H9 (cell line): Measurements from ENCODE around the gene MUC5AC. TPM values are rescaled to one million over a fixed set of nuclear protein-coding genes. Genes with fewer than 3 reads are reported as not detected.

ENCODE experiments used
- DNase-seq: peaks from one replicate; pipeline ENCODE4 v3.0.0-alpha.2; 2017
- H2AFZ ChIP-seq: one replicate; pipeline ENCODE4 v1.6.1; 2013; ENCODE audit warnings: mild to moderate bottlenecking, low read length, control low read depth, moderate library complexity
- H2AK5ac ChIP-seq: 2 replicates; pipeline ENCODE4 v1.6.1; 2013; ENCODE audit warnings: low read length, control low read depth, mixed read lengths; ENCODE audit not compliant: insufficient read length
- H2BK120ac ChIP-seq: one replicate; pipeline ENCODE4 v1.6.1; 2013; ENCODE audit warnings: low read depth, mild to moderate bottlenecking, low read length, control low read depth, inconsistent platforms; ENCODE audit not compliant: poor library complexity, severe bottlenecking
- H2BK12ac ChIP-seq: 2 replicates; pipeline ENCODE4 v1.6.1; 2013; ENCODE audit warnings: low read length, control low read depth, mixed read lengths, low read depth; ENCODE audit not compliant: insufficient read length
- H2BK15ac ChIP-seq: 2 replicates; pipeline ENCODE4 v1.6.1; 2013; ENCODE audit warnings: low read depth, low read length, control low read depth
- H2BK20ac ChIP-seq: one replicate; pipeline ENCODE4 v1.6.1; 2013; ENCODE audit warnings: low read depth, mild to moderate bottlenecking, low read length, control low read depth, inconsistent platforms; ENCODE audit not compliant: poor library complexity, severe bottlenecking
- H2BK5ac ChIP-seq: 2 replicates; pipeline ENCODE4 v1.6.1; 2013; ENCODE audit warnings: low read length, control low read depth, mixed read lengths; ENCODE audit not compliant: insufficient read length
- H3K14ac ChIP-seq: 2 replicates; pipeline ENCODE4 v1.6.1; 2013; ENCODE audit warnings: low read length, control low read depth; ENCODE audit not compliant: insufficient read depth
- H3K18ac ChIP-seq: 2 replicates; pipeline ENCODE4 v1.6.1; 2013; ENCODE audit warnings: low read depth, mild to moderate bottlenecking, mixed read lengths, low read length, control low read depth; ENCODE audit not compliant: insufficient read length
- H3K23ac ChIP-seq: 2 replicates; pipeline ENCODE4 v1.6.1; 2013; ENCODE audit warnings: low read length, control low read depth, mixed read lengths, low read depth; ENCODE audit not compliant: insufficient read length
- H3K23me2 ChIP-seq: 2 replicates; pipeline ENCODE4 v1.6.1; 2013; ENCODE audit warnings: low read depth, mild to moderate bottlenecking, mixed read lengths, low read length, control low read depth; ENCODE audit not compliant: insufficient read length, poor library complexity, severe bottlenecking
- H3K27ac ChIP-seq: 2 replicates; pipeline ENCODE4 v1.5.1; 2013; ENCODE audit warnings: low read length, control low read depth, mixed read lengths, low read depth; ENCODE audit not compliant: insufficient read length
- H3K27me3 ChIP-seq: 2 replicates; pipeline ENCODE4 v1.6.1; 2013; ENCODE audit warnings: low read length, control low read depth, inconsistent platforms; ENCODE audit not compliant: insufficient read depth
- H3K4ac ChIP-seq: 2 replicates; pipeline ENCODE4 v1.6.1; 2013; ENCODE audit warnings: low read depth, mild to moderate bottlenecking, control low read depth, inconsistent platforms, low read length, moderate library complexity
- H3K4me1 ChIP-seq: 2 replicates; pipeline ENCODE4 v1.6.1; 2013; ENCODE audit warnings: low read length, control low read depth, inconsistent platforms; ENCODE audit not compliant: insufficient read depth
- H3K4me2 ChIP-seq: 2 replicates; pipeline ENCODE4 v1.6.1; 2013; ENCODE audit warnings: low read length, control low read depth, mixed read lengths; ENCODE audit not compliant: insufficient read length, insufficient read depth
- H3K56ac ChIP-seq: 2 replicates; pipeline ENCODE4 v1.6.1; 2013; ENCODE audit warnings: low read depth, mild to moderate bottlenecking, mixed read lengths, low read length, control low read depth; ENCODE audit not compliant: insufficient read length
- H3K79me1 ChIP-seq: 2 replicates; pipeline ENCODE4 v1.6.1; 2013; ENCODE audit warnings: low read depth, mild to moderate bottlenecking, moderate library complexity, low read length, control low read depth, inconsistent platforms; ENCODE audit not compliant: insufficient read depth, poor library complexity, severe bottlenecking
- H3K79me2 ChIP-seq: 2 replicates; pipeline ENCODE4 v1.6.1; 2013; ENCODE audit warnings: low read length, control low read depth, inconsistent platforms; ENCODE audit not compliant: insufficient read depth
- H3K9ac ChIP-seq: 2 replicates; pipeline ENCODE4 v1.6.1; 2013; ENCODE audit warnings: low read length, control low read depth, mixed read lengths; ENCODE audit not compliant: insufficient read length; ENCODE audit errors: extremely low read depth
- H3K9me3 ChIP-seq: one replicate; pipeline ENCODE4 v1.6.1; 2013; ENCODE audit warnings: low read depth, low read length, inconsistent platforms; ENCODE audit not compliant: control insufficient read depth
- H3T11ph ChIP-seq: one replicate; pipeline ENCODE4 v1.6.1; 2013; ENCODE audit warnings: mild to moderate bottlenecking, low read length, control low read depth, inconsistent platforms
- H4K20me1 ChIP-seq: one replicate; pipeline ENCODE4 v1.6.1; 2013; ENCODE audit not compliant: control insufficient read depth, insufficient read length, insufficient read depth
- H4K5ac ChIP-seq: 2 replicates; pipeline ENCODE4 v1.6.1; 2013; ENCODE audit warnings: low read depth, mild to moderate bottlenecking, mixed read lengths, low read length, control low read depth; ENCODE audit not compliant: insufficient read length
- H4K8ac ChIP-seq: replicated peaks from 2 replicates; pipeline ENCODE4 v1.6.1; 2013; ENCODE audit warnings: low read length, control low read depth, mixed read lengths, low read depth; ENCODE audit not compliant: insufficient read length
- H4K91ac ChIP-seq: 2 replicates; pipeline ENCODE4 v1.6.1; 2013; ENCODE audit warnings: low read depth, mild to moderate bottlenecking, moderate library complexity, mixed read lengths, low read length, control low read depth; ENCODE audit not compliant: insufficient read length
- H3K27ac Mint-ChIP-seq, 3 experiments: 2 replicates in 2 of 3; 3 replicates in 1 of 3; pipeline ENCODE4 v1.8.0; 2020 to 2021; ENCODE audit warnings: mixed read lengths in 3 of 3, mild to moderate bottlenecking in 1 of 3, moderate library complexity in 1 of 3
- H3K27me3 Mint-ChIP-seq: 2 replicates; pipeline ENCODE4 v1.8.0; 2021; ENCODE audit warnings: low read depth, mild to moderate bottlenecking, moderate library complexity, mixed read lengths
- H3K36me3 Mint-ChIP-seq, 3 experiments: 2 replicates in 2 of 3; 3 replicates in 1 of 3; pipeline ENCODE4 v1.8.0; 2020 to 2021; ENCODE audit warnings: low read depth in 3 of 3, mixed read lengths in 3 of 3; ENCODE audit not compliant: insufficient read depth in 1 of 3
- H3K4me1 Mint-ChIP-seq, 2 experiments: 2 replicates each; pipeline ENCODE4 v1.8.0; 2020; ENCODE audit warnings: mixed read lengths in 2 of 2
- H3K4me3 Mint-ChIP-seq, 2 experiments: 2 replicates in 1 of 2; 3 replicates in 1 of 2; pipeline ENCODE4 v1.8.0; 2020 to 2021; ENCODE audit warnings: mild to moderate bottlenecking in 2 of 2, mixed read lengths in 2 of 2, moderate library complexity in 1 of 2
- H3K9me3 Mint-ChIP-seq, 2 experiments: 2 replicates in 1 of 2; 3 replicates in 1 of 2; pipeline ENCODE4 v1.8.0; 2020; ENCODE audit warnings: mild to moderate bottlenecking in 2 of 2, mixed read lengths in 2 of 2, moderate library complexity in 1 of 2
- WGBS: extraction: QIAGEN DNeasy Blood & Tissue Kit; methylation state at CpG from one replicate; pipeline ENCODE4 v1.1.7; 2013; ENCODE audit warnings: missing lambda C conversion rate, low lambda C conversion rate, mixed read lengths; ENCODE audit not compliant: insufficient read length; ENCODE audit errors: extremely low coverage; 5-methylcytosine and 5-hydroxymethylcytosine counted together
- total RNA-seq: library from RNA; stranded (reverse); gene quantifications from 2 replicates; pipeline ENCODE4 v1.2.1, GENCODE V29; 2021
- TF ChIP-seq, protein P1 (sequence below): fragments of 200-600 bp; sonication (generic); conservative IDR thresholded peaks from 3 replicates; pipeline ENCODE4 v1.8.0; 2021; ENCODE audit warnings: antibody characterized with exemption, mild to moderate bottlenecking

MUC5AC gene
- total RNA-seq, 1 experiment from 2014 or later = not detected

DNA sequence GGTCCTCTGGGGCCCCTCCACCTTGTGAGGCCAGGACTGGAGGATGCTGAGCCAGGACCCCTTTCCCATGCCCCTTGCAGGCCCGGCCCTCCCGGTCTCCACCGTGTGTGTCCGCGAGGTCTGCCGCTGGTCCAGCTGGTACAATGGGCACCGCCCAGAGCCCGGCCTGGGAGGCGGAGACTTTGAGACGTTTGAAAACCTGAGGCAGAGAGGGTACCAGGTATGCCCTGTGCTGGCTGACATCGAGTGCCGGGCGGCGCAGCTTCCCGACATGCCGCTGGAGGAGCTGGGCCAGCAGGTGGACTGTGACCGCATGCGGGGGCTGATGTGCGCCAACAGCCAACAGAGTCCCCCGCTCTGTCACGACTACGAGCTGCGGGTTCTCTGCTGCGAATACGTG lies 83.0 kb downstream of the MUC5AC start:
- H3K27me3 ChIP-seq = no peaks in the 10 kb centered on the region
- H3K56ac ChIP-seq = no peak overlapping the region
- H2AFZ ChIP-seq = no peak overlapping the region
- TF ChIP-seq, protein P1, sequence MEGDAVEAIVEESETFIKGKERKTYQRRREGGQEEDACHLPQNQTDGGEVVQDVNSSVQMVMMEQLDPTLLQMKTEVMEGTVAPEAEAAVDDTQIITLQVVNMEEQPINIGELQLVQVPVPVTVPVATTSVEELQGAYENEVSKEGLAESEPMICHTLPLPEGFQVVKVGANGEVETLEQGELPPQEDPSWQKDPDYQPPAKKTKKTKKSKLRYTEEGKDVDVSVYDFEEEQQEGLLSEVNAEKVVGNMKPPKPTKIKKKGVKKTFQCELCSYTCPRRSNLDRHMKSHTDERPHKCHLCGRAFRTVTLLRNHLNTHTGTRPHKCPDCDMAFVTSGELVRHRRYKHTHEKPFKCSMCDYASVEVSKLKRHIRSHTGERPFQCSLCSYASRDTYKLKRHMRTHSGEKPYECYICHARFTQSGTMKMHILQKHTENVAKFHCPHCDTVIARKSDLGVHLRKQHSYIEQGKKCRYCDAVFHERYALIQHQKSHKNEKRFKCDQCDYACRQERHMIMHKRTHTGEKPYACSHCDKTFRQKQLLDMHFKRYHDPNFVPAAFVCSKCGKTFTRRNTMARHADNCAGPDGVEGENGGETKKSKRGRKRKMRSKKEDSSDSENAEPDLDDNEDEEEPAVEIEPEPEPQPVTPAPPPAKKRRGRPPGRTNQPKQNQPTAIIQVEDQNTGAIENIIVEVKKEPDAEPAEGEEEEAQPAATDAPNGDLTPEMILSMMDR = no peak
- H3T11ph ChIP-seq = no peak overlapping the region
- H2BK12ac ChIP-seq = no peak overlapping the region
- H2BK15ac ChIP-seq = no peak overlapping the region
- no peak overlapping the region for H4K8ac ChIP-seq
- H3K9me3 Mint-ChIP-seq = peaks cover 26 to 31% of the 10 kb centered on the region in 2 experiments
- peaks cover 0 to 11% (median 5%) of the 10 kb centered on the region in 3 experiments; a peak in 6 of 7 replicates for H3K36me3 Mint-ChIP-seq
- no peaks in the 10 kb centered on the region for H4K20me1 ChIP-seq
- WGBS = no CpG with 5 or more reads among the region's 25 CpGs
- no peak overlapping the region for H3K9ac ChIP-seq
- no peak overlapping the region for H3K27ac ChIP-seq
- H3K79me1 ChIP-seq = no peaks in the 10 kb centered on the region
- no peak overlapping the region for H3K4me3 Mint-ChIP-seq
- no peak overlapping the region for H4K91ac ChIP-seq
- no peak overlapping the region for H3K4ac ChIP-seq
- DNase-seq = no peak
- H2BK5ac ChIP-seq = no peak overlapping the region
- H3K18ac ChIP-seq = no peak overlapping the region
- H2BK20ac ChIP-seq = no peak overlapping the region
- H2BK120ac ChIP-seq = no peak overlapping the region
- H2AK5ac ChIP-seq = no peak overlapping the region
- H4K5ac ChIP-seq = no peak overlapping the region
- no peaks in the 10 kb centered on the region for H3K4me1 Mint-ChIP-seq
- H3K27me3 Mint-ChIP-seq = peaks cover 10% of the 10 kb centered on the region
- H3K4me1 ChIP-seq = no peaks in the 10 kb centered on the region
- H3K9me3 ChIP-seq = no peaks in the 10 kb centered on the region
- no peaks in the 10 kb centered on the region for H3K23me2 ChIP-seq
- no peak overlapping the region for H3K14ac ChIP-seq
- no peak overlapping the region for H3K27ac Mint-ChIP-seq
- no peaks in the 10 kb centered on the region for H3K79me2 ChIP-seq
- H3K4me2 ChIP-seq = no peak overlapping the region
- no peak overlapping the region for H3K23ac ChIP-seq
